GM19438 (cell line): ENCODE data around the gene HHIP.

ENCODE experiments used
- ATAC-seq: cut with Tn5 transposase; IDR thresholded peaks from one replicate; pipeline ENCODE4 v1.9.1; 2021; ENCODE audit warnings: low read depth; ENCODE audit not compliant: unreplicated experiment

HHIP gene

GRCh38 chr4:144705601-144706590 lies 59.9 kb downstream of the HHIP start:
- no peak for ATAC-seq

- no peak for ATAC-seq
Measured at GRCh38 chr4:144709159-144709558, 63.2 kb downstream of the HHIP start.

DNA sequence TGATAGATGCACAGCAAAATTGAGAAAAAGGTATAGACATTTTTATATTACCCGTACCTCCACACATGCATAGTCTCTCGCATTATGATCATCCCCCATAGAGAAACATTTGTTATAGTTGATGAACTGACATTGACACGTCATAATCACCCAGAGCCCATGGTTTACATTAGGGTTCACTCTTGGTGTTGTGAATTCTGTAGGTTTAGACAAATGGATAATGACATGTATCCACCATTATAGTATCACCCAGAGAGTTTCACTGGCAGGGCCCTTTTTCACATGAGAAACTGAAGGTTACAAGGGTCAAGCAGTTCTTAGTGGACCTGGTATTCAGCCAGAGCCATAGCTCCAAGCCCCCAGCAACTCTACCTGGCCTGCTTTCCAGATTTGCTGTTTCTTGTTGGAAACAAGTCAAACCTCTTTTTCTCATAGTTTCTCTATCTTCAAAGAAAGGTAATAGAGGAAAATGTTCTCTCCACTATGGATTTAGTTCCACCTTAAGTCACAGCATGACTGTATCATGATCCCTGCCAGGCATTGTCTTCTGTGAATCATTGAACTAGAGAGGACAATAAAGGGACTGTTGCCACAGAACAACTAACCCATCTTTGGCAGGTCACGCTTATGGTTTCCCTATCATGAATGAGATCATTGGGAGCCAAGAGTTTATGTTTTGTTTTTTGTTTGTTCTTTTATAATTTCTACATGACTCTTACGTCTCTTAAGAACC lies 64.0 kb downstream of the HHIP start:
- no peak for ATAC-seq

- no peak for ATAC-seq
Measured at GRCh38 chr4:144710526-144710912, 64.6 kb downstream of the HHIP start.

- ATAC-seq: no peak
Measured at GRCh38 chr4:144711700-144712456, 65.9 kb downstream of the HHIP start.

- no peak for ATAC-seq
Measured at GRCh38 chr4:144712775-144713174, 66.8 kb downstream of the HHIP start.

GRCh38 chr4:144714166-144714565 lies 68.2 kb downstream of the HHIP start:
- ATAC-seq: no peak

DNA sequence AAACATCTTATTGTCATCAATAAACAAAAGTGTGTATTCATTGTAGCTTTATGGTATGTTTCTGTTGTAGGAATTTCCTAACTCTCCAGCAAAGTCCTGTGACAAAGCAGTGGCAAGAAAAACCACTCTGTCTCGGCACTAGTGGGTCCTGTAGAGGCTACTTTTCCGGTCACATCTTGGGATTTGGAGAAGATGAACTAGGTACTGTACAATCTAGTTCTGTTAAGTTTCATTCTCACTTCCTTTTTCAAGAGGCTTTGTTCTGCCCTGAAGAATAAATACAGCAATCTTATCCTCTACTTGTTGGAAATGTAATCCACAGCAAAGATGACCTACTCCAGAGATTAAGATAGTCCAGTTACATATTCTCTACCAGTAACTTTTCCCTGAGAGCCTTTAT lies 69.3 kb downstream of the HHIP start:
- ATAC-seq: no peak

DNA sequence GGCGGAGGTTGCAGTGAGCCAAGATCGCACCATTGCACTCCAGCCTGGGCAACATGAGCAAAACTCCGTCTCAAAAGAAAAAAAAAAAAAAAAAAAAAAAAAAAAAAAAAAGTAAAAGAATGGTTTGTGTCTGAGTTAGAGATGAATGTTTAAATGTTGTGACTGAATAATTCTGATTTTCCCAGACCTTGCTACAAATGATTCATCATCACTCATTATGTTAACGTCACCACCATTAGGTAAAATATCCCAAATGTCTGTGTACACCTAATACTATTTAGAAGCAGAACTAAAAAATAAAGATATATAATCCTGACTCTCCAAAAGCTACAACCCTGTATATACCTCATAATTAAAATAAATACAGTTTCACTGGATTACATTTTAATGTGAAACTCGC lies 70.8 kb downstream of the HHIP start:
- no peak for ATAC-seq

DNA sequence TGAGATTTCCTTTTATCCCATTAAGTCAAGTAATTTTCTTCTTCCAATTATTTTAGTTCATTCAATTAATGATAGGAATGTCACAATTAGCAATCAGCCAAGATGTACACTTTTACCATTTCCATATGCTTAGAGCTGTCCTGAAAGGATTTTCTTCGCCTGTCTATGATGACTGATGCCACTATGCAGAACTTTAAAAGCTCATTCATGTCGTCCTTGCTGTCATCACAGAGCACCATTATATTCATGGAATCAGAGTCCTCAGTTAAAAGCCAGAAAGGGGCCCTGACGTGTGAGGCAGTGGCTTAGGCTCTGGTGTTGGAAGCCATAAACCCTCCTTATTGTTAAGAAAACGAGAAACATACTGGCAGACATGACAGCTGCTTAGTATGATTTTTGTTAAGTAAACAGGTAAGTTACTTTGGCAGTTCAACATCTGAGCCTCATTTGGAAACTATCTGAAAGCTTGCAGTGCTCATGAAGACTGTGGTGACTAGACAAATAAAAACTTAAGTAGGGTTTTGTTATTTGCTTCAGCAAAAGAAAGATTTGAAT lies 73.1 kb downstream of the HHIP start:
- no peak for ATAC-seq

- ATAC-seq: no peak
Measured at GRCh38 chr4:144720491-144720890, 74.5 kb downstream of the HHIP start.

GRCh38 chr4:144721994-144722393 lies 76.0 kb downstream of the HHIP start:
- ATAC-seq: no peak

- ATAC-seq: no peak
Measured at GRCh38 chr4:144723471-144723870, 77.5 kb downstream of the HHIP start.

DNA sequence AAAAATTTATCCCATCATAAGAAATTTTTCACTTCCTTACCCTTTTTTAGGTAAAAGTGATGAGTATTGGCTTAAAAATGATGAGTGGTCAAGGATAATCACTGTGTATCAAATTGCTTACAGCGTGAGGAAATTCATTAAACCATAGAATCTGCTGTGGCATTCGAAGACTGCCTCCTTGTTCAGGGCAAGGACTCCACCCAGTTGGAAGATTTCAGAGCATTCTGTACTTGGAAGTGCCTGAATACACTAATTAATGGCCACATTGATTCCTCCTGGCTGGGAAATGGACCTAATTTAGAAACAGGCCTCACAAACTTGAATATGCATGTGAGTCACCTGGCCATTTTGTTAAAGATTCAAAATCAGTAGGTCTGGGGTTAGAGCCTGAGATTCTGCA lies 83.2 kb downstream of the HHIP start:
- ATAC-seq: no peak

GRCh38 chr4:144732584-144733428 lies 86.8 kb downstream of the HHIP start:
- no peak for ATAC-seq

GRCh38 chr4:144733566-144733965 lies 87.6 kb downstream of the HHIP start:
- no peak for ATAC-seq

- ATAC-seq: no peak
Measured at GRCh38 chr4:144734522-144734921, 88.6 kb downstream of the HHIP start.

- no peak for ATAC-seq
Measured at GRCh38 chr4:144738649-144739048, 92.7 kb downstream of the HHIP start.

GRCh38 chr4:144739511-144740033 lies 93.6 kb downstream of the HHIP start:
- no peak for ATAC-seq

DNA sequence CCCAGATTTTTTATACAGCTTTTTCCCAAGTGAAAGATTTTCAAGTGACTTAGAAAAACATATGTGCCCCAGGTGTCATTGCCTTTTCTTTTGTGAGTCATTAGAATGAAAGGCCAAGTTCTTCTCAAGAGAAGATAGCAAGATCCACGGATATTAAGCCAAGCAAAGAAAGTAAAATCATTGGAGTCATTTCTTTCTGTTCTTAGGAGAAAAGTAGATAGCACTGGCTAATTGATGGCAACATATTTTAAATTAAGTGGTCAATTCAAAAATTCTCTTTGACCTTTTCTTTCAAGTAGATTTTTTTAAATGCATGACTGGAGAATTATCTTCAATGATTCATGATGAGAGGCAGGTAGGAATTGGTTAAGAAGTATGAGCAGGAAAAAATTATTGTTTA lies 94.4 kb downstream of the HHIP start:
- no peak for ATAC-seq
